ENCODE results near the gene DGKG.

Gene DGKG

DNA sequence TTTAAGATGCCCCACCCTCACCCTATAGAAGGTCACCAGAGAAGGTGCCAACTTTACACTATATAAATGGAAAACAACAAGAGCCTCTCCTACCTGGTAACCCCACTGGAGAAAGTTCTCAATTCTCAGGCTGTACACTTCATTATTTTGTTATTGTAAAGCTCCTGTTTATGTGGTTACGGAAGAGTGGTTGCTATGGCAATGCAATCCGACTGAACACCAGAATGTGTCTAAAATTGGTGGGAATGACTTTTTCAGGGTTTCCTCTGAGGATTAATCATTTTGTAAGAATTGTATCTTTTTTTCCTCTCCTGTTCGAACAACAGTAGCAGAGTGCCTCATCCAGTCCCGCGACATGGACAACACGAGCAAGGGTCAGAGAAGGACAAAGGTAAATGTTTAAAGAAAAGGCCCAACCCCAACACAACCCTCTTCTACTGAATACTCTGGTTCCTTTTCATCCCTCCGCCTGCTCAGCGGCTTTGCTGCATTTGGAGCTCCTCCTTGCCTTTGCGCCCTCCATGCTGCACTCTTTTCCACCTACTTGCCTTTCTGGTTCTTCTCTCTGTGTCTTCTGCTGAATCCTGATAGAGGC lies 45.3 kb downstream of the DGKG start:
- no peak for DNase-seq

DNA sequence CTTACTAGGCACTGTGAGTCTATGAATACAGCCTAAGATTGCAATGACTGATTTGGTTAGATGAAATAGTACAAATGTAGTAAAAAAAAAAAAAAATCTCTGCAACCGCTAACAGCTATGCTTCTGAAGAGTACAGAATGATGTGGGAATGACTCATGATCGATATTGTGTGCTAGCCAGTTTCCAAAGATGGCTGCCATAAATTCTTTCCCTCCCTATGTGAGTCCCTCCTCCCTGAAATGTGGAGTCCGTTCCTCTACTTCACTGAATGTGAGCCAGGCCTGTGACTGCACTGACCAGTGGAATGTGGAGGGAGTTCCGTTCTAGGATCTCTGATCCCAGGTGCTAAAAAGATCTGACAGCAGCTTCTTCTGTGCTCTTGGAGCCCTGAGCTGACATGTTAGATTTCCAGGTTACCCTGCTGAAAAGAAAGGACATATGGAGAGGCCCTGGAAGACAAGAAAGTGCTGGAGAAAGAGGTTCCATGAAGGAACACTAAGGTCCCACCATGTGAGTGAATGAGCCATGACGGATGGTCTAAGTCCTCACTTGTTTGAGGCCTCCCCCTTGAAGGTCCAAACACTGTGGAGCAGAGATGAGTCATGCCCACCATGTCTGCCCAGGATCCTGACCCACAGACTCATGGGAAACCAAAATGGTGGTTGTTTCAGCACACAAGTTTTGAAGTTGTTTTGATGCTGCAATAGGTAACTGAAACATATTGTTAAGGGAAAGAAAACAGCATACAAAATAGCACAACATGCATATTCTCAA lies 46.3 kb downstream of the DGKG start:
- no peak for DNase-seq

DNA sequence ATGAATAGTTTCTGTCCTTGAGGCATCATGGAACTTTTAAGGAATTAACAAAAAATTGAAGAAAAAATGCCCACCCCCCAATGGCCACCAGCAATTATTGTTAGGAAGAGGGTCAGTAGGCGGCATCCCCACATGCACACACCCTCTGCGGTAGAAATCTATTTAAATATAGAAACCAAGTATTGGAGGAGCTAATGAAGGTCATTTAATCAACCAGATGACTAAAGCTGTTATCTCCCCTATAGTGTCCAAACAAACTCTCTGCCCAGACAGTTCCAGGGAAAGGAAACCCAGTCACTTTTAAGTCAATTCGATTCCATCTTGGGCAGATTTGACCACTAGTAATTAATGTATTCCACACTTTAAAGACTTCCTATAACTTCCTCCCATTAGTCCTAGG lies 47.1 kb downstream of the DGKG start:
- DNase-seq = no peak

DNA sequence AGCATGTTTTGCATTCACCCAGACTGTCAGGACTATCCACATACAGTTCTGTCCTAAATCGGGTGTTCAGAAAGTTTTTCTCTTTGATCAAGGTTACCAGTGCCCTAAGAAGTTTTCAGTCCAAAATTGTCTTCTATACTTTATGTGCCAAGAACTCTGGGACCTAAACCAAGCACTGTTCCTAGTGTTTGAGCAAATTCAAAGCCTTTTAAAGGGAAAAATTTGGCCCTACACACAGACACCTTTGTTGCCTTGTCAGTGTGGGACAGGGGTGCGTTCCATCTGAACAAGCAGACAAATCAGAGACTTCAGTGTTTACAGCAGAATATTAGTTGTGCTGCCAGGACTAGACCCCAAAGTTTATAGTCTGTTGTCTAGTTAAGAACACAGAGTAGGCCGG lies 50.6 kb downstream of the DGKG start:
- no peak for DNase-seq

DNA sequence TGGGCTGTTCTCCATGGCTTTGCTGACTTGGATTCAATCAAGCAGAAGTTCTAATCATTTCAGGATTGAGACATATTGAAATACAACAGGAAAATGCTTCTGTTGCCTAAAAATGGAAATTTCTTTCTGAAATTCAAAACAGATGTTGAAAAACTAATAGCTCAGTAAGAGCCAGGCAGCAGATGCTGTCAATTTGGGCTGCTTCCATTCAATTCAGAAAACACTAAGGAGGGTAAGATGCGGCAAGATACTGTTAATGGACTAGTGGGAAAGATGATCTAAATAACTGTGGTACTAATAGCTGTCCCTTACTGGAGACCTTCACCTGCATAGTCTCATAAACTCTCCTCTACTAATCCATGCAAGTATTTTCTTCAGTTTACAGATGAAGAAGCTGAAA lies 53.5 kb downstream of the DGKG start:
- DNase-seq = no peak

DNA sequence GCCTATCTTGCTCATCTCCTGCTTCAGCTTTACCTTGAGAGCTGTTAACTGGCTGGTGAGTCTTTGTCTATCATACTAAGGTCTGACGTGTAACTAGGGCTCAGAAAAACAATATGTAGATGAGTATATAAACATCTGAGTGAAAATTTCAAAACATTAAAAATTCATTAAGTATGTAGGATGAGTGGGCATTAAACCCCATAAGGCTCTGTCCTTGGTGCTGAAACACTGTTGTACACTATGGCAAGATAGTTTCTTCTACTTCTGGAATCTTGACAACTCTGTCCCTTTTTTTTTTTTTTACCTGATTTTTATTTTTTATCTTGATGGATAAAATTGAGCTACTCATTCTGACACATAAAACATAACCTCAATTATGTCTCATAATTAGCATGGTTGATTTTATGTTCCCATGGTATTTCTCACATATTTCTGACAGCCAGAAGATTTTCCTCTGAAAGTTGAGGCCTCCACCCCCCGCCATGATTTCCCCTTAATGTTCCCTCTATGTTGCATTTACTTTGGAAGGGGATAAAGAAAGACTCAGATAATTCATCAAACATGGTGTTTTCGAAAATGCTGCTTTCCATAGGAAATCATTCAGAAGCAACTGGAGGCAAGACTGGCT lies 54.3 kb downstream of the DGKG start:
- no peak for DNase-seq

DNA sequence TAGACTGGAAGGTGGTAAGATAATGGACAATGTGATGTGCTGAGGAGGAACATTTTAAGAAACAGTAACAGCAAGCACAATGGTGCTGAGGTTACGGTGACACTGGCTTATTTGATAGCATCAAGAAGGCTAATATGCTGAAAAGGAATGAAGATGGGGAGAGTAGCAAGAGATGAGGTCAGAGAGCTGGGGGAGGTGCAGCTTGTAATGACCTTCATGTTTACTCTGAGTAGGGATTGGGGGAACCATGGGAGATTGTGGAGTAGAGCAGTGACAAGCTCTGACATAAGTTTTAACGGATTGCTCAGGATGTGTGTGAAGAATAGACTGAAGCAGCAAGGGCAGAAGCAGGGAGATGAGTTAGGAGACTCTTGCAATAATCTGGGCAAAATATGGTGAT lies 56.7 kb downstream of the DGKG start:
- no peak for DNase-seq

DNA sequence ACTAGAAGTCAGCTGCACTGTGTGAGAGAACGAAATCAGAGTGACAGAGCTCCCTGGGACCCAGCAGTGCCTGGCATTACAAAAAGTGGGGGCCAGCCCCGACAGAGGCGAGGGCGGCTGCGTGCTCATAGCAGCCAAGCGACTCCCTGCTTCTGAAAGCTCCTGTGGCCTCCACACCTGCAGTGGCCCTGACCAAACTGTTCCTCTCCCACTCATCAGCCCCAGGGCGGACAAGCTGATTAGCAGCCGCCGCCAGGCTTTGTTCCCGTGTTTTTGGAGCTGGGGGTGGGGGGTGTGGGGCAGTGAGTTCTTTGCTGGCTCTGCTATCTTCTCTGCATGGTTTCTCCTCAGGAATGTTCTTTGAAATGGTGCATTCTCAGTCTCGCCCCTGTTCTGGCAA lies 58.1 kb downstream of the DGKG start:
- no peak for DNase-seq

DNA sequence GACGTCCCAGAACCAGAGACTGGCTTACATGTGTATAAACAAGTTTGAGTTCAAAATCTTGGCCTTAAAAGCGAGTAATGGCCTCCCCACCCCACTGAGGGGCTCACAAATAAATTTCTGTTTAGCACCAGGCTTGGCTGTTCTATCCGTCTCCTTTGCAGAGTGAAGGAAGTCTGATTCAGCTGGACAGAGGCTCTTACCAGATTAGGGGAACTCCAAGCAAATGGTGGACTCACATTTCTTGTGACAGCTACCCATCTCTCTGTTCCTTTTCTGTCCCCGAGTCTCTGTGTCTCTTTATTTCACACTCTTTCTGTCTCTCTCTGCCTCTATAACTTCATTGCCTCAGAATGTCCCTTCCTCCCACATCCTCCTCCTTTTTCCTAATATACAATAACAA lies 62.7 kb downstream of the DGKG start:
- no peak for DNase-seq

DNA sequence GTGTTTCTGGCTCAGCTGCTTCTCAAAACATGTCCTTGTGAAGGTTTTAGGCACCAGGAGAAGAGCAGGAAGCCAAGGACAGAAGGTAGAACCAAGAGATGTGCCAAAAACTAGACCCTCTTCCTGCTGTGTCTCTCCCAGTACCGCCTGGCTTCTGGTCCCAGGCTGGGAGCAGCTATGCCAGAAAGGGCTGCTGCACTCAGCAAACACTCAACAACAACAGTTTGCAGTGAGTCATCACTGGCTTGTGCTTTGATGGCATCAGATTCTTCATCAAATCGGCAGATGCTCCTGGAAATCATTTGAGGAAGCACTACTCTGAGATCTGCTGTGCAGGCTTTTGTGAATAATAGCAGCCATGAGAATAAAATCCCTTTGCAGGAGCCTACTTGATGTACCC lies 63.2 kb downstream of the DGKG start:
- no peak for DNase-seq

DNA sequence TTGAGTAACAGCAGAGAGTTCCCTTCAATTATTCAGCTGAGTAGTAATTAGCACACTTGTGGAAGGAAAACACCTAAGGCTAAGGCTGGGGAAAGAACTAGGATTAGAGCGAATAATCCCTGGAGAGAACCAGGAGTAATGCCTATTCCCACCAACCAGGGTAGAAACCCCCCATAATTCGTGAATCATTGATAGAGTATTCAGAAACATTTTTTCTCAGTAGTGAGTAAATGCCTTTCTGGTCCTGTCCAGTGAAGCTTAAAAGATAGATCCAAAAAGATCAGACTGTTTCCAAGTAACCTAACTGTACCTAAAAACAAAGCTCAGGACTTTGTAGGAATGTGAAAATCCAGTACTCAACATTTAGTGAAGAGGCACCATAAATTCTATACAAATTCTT lies 71.2 kb downstream of the DGKG start:
- DNase-seq = no peak

DNA sequence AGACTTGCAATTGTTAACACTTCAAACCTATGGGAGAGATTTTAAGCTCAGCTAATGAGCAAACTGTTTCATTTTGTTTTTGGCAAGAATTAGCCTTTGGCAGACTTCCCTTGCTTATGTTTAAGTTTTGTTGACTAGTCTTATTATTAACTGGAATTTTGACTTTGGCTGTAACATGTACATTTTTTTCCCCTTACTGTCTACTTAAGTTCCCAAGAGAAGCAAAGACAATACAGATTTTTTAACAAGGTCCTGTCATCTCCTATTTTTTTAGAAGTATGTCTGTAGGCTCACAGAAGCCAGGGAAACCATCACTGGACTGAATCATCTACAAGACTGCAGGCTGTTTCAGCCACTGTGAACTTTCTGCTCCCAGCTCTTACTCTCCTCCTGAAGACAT lies 74.3 kb downstream of the DGKG start:
- no peak for DNase-seq

DNA sequence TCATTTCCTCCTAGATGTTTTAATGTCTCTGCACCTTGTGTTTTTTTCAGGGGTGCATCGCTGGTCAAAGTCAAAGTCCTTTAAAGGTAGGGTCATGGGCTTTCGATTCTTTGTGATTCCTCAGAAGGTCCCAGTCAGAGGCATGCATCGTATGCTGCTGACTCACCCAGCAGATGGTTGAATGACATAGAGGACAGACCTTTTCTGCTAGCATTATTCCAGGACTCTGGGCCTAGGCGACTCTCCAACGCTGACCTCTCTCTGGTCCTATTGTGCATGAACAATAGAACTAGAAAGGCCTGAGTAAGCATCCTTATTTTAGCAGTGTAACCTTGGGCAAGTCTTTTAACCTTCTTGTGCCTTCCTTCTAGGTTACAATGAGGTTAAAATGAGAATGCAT lies 75.9 kb downstream of the DGKG start:
- DNase-seq = no peak

DNA sequence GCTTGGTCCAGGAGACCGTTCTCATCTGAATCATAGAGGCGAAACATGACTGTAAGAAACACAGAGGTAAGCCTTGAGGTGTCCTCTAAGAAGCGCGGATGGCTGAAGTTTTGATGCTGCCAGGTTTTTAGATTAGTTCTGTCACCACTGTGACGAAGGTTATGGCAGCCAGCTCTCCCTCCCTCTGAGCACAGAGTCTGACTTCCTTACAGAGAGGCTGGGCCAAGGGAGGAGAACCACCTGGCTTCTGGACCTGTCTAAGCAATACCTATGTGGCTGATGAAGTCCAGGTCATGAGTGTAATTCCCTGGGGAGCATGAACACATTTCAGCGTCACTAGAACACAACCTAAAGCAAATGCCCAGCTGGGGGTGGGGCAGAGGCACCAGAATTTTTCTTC lies 77.4 kb downstream of the DGKG start:
- DNase-seq = no peak

DNA sequence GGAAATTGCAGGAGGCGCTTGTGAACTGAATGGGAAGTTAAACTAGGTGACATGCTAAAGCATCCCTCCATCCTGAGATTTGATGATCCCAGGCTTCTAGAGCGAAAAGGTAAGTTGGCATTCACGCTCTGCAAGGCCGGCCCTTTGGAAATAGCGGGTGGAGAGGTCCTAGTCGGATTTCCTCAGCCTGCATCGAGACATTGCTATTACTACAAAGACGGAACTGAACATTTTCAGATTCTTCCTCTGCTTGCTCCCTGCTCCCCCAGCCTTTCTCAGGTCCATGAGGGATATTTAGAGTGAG lies 77.7 kb downstream of the DGKG start:
- DNase-seq = no peak

DNA sequence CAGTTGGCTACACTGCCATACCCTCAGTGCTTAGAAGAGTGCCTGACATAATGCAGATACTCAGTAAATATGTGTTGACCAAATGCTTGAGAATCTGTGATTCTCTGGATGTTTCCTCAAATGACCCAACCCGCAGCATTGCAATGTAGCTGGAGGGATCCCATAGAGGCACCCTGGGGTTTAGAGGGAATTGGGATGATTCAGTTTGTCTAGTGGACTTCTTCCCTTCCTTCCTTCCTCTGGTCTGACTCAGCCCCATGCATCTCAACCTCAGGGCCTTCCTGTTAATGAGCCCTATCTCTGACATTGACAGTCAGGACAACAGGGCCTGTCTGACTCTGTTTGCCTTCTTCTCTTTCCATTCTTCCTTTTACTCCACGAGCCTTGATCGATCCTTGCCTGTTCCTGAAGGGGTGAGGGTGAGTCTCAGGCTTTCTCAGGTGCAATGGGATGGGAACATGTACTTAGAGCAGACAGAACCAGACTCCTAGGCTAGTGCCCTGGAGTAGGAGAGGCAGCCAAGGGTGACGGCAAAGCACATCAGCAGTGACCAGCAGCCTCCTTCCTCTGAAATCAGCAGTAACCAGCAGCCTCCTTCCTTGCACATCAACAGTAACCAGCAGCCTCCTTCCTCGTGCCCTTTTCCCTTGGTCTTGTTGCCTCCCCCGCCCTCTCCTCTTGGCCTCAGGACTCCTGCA lies 78.2 kb downstream of the DGKG start:
- no peak for DNase-seq

DNA sequence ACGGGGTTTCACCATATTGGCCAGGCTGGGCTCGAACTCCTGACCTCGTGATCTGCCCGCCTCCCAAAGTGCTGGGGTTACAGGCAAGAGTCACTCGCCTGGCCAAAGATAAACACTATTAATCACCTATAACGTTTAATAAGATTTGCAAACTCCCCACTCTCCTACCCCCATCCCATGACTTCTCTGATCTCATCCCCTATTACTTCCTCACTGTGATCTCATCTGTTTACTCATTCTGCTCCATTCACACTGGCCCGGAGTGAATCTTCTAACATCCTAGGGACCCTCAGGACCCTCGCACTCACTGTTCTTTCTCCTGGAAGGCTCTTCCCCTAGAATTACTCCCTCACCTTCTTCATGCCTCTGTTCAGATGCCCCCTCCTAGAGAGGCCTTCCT lies 78.9 kb downstream of the DGKG start:
- DNase-seq = no peak

DNA sequence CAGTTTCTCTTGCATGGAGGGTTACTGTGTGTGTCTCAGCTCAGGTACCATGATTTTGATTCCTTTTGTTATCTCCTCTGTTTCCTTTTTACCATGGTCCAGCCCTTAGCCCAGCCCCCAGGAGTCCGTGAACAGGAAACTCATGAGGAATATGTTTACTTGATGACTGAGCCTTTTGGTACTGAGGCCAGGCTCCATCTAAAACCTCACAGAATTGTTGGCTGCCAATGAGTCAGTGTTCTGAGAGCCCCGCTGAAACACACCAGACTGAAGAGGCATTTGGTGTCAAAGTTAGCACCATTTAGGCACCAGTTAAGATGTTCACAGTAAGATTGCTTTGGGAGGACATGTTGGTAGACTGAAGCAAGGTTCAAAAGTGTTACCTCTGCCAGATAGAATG lies 80.9 kb downstream of the DGKG start:
- DNase-seq = no peak

DNA sequence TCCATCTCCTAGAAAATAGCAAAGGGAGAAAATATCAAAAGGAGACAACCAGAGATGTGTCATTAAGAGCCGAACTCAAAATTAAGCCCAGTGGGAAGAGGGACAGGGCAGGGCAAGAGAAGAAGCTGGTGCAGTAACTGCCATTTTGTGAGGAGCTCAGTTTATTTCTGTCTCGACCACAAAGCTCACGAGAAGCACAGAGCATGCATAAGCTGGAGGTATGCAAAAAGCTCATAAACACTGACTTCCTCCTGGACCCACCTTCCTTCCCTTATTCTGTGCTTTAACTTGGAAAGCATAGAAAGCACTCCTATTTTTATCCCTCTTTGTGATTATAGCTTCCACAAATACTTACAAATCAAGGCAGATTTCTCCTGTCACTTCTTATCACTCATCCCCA lies 81.3 kb downstream of the DGKG start:
- DNase-seq = no peak

DNA sequence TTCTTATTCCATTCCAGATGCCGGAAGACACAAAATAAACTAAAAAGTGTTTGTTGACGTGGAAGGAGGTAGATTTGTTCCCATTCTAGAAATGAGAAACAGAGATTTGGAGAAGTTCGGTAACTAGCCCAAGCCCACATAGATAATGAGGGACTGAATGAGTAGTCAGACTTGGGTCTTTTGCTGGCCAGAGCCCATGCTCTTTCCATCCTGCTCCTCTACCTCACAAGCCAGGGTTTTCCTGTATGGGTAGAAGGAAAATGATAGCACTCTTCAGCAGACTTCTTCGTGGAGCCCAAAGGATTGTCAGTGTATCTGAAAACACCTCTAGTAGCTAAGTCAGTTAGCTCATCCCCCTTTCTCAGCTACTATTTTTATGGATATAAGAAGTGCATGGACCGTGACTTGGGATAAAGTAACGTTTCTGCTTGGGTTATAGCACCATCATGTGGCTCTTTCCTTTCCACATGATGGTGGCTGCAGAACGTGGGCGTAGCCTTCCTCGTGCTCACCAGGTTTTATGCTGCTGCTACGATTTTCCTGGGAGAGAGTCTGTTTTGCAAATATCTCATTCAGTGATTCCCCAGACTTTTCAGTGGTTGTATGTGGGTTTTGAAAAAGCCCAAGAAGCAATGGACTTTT lies 84.6 kb downstream of the DGKG start:
- no peak for DNase-seq

DNA sequence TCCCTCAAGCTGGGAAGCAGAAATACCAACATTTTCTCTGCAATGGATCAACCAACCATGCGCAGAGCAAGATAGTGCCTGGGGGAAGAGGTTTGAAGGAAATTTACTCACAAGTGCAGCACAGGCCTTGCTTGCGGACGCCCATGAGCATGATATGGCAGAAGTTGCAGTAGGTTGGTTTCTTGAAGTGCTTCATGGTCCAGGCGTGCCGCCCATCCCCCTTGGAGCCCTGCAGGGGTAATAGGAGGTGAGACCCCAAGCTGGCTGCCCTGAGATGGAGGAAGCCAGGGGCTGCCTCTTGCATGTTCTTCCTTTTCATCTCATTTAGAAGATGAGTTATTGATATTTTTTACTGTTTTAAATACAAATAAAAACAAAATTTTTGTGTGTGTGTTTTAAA lies 86.6 kb downstream of the DGKG start:
- no peak for DNase-seq

DNA sequence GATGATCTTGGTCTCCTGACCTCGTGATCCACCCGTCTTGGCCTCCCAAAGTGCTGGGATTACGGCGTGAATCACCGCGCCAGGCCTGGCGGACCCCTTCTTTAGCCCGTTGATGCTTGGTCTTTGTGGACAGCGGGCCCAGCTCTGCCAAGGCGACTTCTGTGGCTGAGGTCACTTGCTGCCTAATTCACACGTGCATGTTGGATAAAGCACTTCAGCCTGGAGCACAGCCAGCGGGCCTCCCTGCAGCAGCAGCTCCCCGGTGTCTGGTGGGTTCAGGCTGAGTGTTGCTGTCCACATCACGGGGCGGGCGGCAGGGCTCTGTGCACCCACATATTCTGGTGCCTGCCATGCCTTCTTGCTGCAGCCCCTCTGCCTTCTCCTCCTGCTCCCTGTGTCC lies 88.4 kb downstream of the DGKG start:
- DNase-seq = no peak

DNA sequence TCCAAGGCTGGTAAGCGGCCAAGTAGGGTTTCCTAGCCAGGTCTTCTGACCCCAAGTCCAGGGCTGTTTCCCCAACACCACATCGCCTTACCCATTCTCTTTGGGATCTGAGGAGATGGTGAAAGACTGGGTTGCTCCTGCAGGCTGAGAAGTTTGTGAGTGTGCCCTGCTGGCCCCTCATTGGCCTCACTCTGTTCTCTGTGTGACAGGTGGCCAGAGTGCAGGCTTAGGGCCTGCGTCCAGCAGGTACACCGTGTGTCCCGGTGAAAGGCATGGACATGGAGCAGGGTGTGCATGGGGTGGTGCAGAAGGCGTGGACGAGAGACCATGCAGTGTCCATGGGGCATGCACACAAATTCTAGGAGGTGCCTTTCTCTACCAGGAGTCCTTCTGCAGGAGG lies 91.3 kb downstream of the DGKG start:
- DNase-seq = no peak
